ENCODE results near the gene TSSK2.

TSSK2 gene

GRCh38 chr22:19172213-19173046 lies 41.3 kb downstream of the TSSK2 start:
- no peak for DNase-seq

- no peak for DNase-seq
Measured at GRCh38 chr22:19173047-19174035, 42.2 kb downstream of the TSSK2 start.

- DNase-seq: no peak
Measured at GRCh38 chr22:19174106-19175025, 43.3 kb downstream of the TSSK2 start.

- no peak for DNase-seq
Measured at GRCh38 chr22:19175026-19175601, 44.0 kb downstream of the TSSK2 start.

- DNase-seq: no peak
Measured at GRCh38 chr22:19175602-19176174, 44.6 kb downstream of the TSSK2 start.

- no peak for DNase-seq
Measured at GRCh38 chr22:19176175-19176643, 45.1 kb downstream of the TSSK2 start.

GRCh38 chr22:19176732-19177131 lies 45.6 kb downstream of the TSSK2 start:
- no peak for DNase-seq

- no peak for DNase-seq
Measured at GRCh38 chr22:19177164-19178064, 46.3 kb downstream of the TSSK2 start.

GRCh38 chr22:19178065-19178656 lies 47.1 kb downstream of the TSSK2 start:
- DNase-seq: peak; percentile 57

GRCh38 chr22:19178657-19179496 lies 47.8 kb downstream of the TSSK2 start, which contains the start of gene SLC25A1:
TSS of gene SLC25A1 (minus strand) at chr22:19178736. CDS start at chr22:19178673, 63 bp downstream.
- DNase-seq: peak; percentile 77

GRCh38 chr22:19179497-19180048 lies 48.5 kb downstream of the TSSK2 start:
- peak; percentile 63 for DNase-seq

GRCh38 chr22:19180234-19180633 lies 49.1 kb downstream of the TSSK2 start:
- no peak for DNase-seq

- DNase-seq: no peak
Measured at GRCh38 chr22:19180740-19181410, 49.8 kb downstream of the TSSK2 start.

GRCh38 chr22:19181786-19182471 lies 50.8 kb downstream of the TSSK2 start:
- DNase-seq: no peak
